B cell (primary cell): Measurements from ENCODE around the gene EEPD1.

Experiments
- CTCF ChIP-seq: fragments of 200-600 bp; IDR thresholded peaks from one replicate; pipeline ENCODE4 v1.8.0; 2022; ENCODE audit warnings: antibody characterized with exemption, mild to moderate bottlenecking
- EZH2 ChIP-seq: IDR thresholded peaks from 2 replicates; pipeline ENCODE4 v1.6.1; 2012; ENCODE audit warnings: borderline replicate concordance, low read depth, mild to moderate bottlenecking, moderate library complexity, low read length; ENCODE audit not compliant: insufficient read depth, poor library complexity, severe bottlenecking

GRCh38 chr7:36262309-36263094 is 109.4 kb downstream of the EEPD1 start:
- TF ChIP-seq CTCF (no peak), EZH2 (no peak)
